GM18499 (cell line): ENCODE measurements around the gene IFNL3.
"Not testable (repeated sequence)": the region's sequence is repeated elsewhere in the genome, so short reads cannot be mapped to it uniquely, and the experiment has no call there.

ENCODE experiments used
- ATAC-seq: cut with Tn5 transposase; IDR thresholded peaks from one replicate; pipeline ENCODE4 v1.9.1; 2021; ENCODE audit warnings: moderate number of reproducible peaks; ENCODE audit not compliant: insufficient read depth, unreplicated experiment

The IFNL3 gene

GRCh38 chr19:39253374-39254149 lies 8.8 kb upstream of the IFNL3 start:
- ATAC-seq, result no peak

- no peak for ATAC-seq
Observed at GRCh38 chr19:39252458-39252857, 7.7 kb upstream of the IFNL3 start.

GRCh38 chr19:39251846-39252245 lies 7.0 kb upstream of the IFNL3 start:
- ATAC-seq, result no peak

GRCh38 chr19:39251081-39251480 lies 6.3 kb upstream of the IFNL3 start:
- no peak for ATAC-seq

GRCh38 chr19:39248806-39249205 lies 4.0 kb upstream of the IFNL3 start, which contains the start of gene IFNL4:
Gene IFNL4, minus strand, starts transcription at chr19:39248856.
- no peak for ATAC-seq

GRCh38 chr19:39247701-39248664 lies 3.2 kb upstream of the IFNL3 start:
- ATAC-seq, result no peak

GRCh38 chr19:39246951-39247669 lies 2.3 kb upstream of the IFNL3 start:
- no peak for ATAC-seq

- not testable (repeated sequence) for ATAC-seq
Observed at GRCh38 chr19:39245166-39245565, 360 bp upstream of the IFNL3 start.

GRCh38 chr19:39243741-39244140 lies 1.1 kb downstream of the IFNL3 start:
- ATAC-seq, result not testable (repeated sequence)

GRCh38 chr19:39240421-39240820 lies 4.4 kb downstream of the IFNL3 start:
- no peak for ATAC-seq

- ATAC-seq, result no peak
Observed at GRCh38 chr19:39238944-39239343, 5.9 kb downstream of the IFNL3 start.

- no peak for ATAC-seq
Observed at GRCh38 chr19:39238209-39238608, 6.6 kb downstream of the IFNL3 start.

GRCh38 chr19:39237200-39238184 lies 7.3 kb downstream of the IFNL3 start:
- no peak for ATAC-seq

GRCh38 chr19:39236527-39236926 lies 8.3 kb downstream of the IFNL3 start:
- no peak for ATAC-seq

- ATAC-seq, result no peak
Observed at GRCh38 chr19:39232708-39233107, 12.1 kb downstream of the IFNL3 start.

- no peak for ATAC-seq
Observed at GRCh38 chr19:39230096-39230764, 14.6 kb downstream of the IFNL3 start.

- no peak for ATAC-seq
Observed at GRCh38 chr19:39224910-39225309, 19.9 kb downstream of the IFNL3 start.

- no peak for ATAC-seq
Observed at GRCh38 chr19:39223703-39224279, 21.0 kb downstream of the IFNL3 start.
